PC-9 (cell line): ENCODE data around the gene RIPPLY2. TPM values are rescaled to one million over a fixed set of nuclear protein-coding genes. Genes with fewer than 3 reads are reported as not detected.

Source experiments
- BruUV-seq: library from RNA; stranded (reverse); fragments of 400-500 nt; replicated peaks from 2 replicates; lab custom pipeline; 2021; lab: Mats Ljungman, UMichigan
- CTCF ChIA-PET: fragments of 300-600 bp; sonication (Branson Sonifier 250); formaldehyde crosslinking; loops from one replicate; lab custom pipeline; 2022; ENCODE audit warnings: antibody characterized with exemption; lab: Charles Lee
- POLR2A ChIA-PET: fragments of 300-600 bp; sonication (Branson Sonifier 250); formaldehyde crosslinking; loops from one replicate; lab custom pipeline; 2022; ENCODE audit warnings: antibody characterized with exemption; ENCODE audit not compliant: unreplicated experiment; lab: Charles Lee
- DNase-seq, 2 experiments: peaks; one replicate each; pipeline versions ENCODE4 v3.0.0 to v3.0.0-alpha.2; 2015 to 2022; ENCODE audit warnings: mixed read lengths in 1 of 2
- H2AFZ ChIP-seq: fragments of 200-600 bp; sonication (generic); 2 replicates; pipeline ENCODE4 v1.8.1; 2017; ENCODE audit warnings: antibody characterized with exemption
- H3F3A ChIP-seq: fragments of 200-600 bp; sonication (generic); 2 replicates; pipeline ENCODE4 v1.8.1; 2017; ENCODE audit warnings: antibody characterized with exemption, mild to moderate bottlenecking, low read depth; ENCODE audit not compliant: insufficient read depth
- H3K27ac ChIP-seq: fragments of 200-600 bp; sonication (generic); 2 replicates; pipeline ENCODE4 v1.6.1; 2016; ENCODE audit warnings: mixed run types
- H3K27me3 ChIP-seq: fragments of 200-600 bp; sonication (generic); 2 replicates; pipeline ENCODE4 v1.6.1; 2016; ENCODE audit warnings: low read depth, mixed run types; ENCODE audit not compliant: insufficient read depth
- H3K36me3 ChIP-seq: fragments of 200-600 bp; sonication (generic); 2 replicates; pipeline ENCODE4 v1.6.1; 2016; ENCODE audit warnings: low read depth, mixed run types
- H3K4me1 ChIP-seq: fragments of 200-600 bp; sonication (generic); replicated peaks from 2 replicates; pipeline ENCODE4 v1.6.1; 2016; ENCODE audit warnings: mixed run types; ENCODE audit not compliant: insufficient read depth
- H3K4me2 ChIP-seq: fragments of 200-600 bp; sonication (generic); 2 replicates; pipeline ENCODE4 v1.6.1; 2017; ENCODE audit warnings: mixed run types
- H3K4me3 ChIP-seq: fragments of 200-600 bp; sonication (generic); 2 replicates; pipeline ENCODE4 v1.6.1; 2016; ENCODE audit warnings: mixed run types
- H3K79me2 ChIP-seq: fragments of 200-600 bp; sonication (generic); 2 replicates; pipeline ENCODE4 v1.6.1; 2017; ENCODE audit warnings: low read depth, mixed run types
- H3K9me2 ChIP-seq: fragments of 200-600 bp; sonication (generic); 2 replicates; pipeline ENCODE4 v1.8.1; 2017; ENCODE audit warnings: mild to moderate bottlenecking; ENCODE audit not compliant: insufficient read depth
- H3K9me3 ChIP-seq: fragments of 200-600 bp; sonication (generic); 2 replicates; pipeline ENCODE4 v1.8.1; 2016; ENCODE audit warnings: low read depth; ENCODE audit not compliant: insufficient read depth
- H4K20me1 ChIP-seq: fragments of 200-600 bp; sonication (generic); 2 replicates; pipeline ENCODE4 v1.8.1; 2017; ENCODE audit not compliant: insufficient read depth
- CTCF ChIP-seq: fragments of 200-600 bp; sonication (generic); conservative IDR thresholded peaks from 2 replicates; pipeline ENCODE4 v1.6.1; 2017; ENCODE audit warnings: mixed run types, antibody characterized with exemption, mild to moderate bottlenecking, moderate library complexity
- EZH2 ChIP-seq: fragments of 200-600 bp; sonication (generic); IDR thresholded peaks from 2 replicates; pipeline ENCODE4 v1.8.0; 2017; ENCODE audit warnings: antibody characterized with exemption, low read depth
- intact Hi-C: fragments of 100-400 bp; cut with micrococcal nuclease; formaldehyde crosslinking; loops from one replicate; pipeline ENCODE4 v1.10.0; 2022; ENCODE audit not compliant: unreplicated experiment
- total RNA-seq: library from RNA; stranded (reverse); gene quantifications from 2 replicates; pipeline ENCODE4 v1.2.3, GENCODE V29; 2021

RIPPLY2 gene
- total RNA-seq, 1 experiment from 2014 or later, result not detected

GRCh38 chr6:83827050-83827449, 26.1 kb upstream of the RIPPLY2 start:
- no peak for DNase-seq
- no peaks in the 10 kb centered on the region for H3K79me2 ChIP-seq
- TF ChIP-seq CTCF (no peak), EZH2 (no peak)
- no peak overlapping the region for H3K27ac ChIP-seq
- no peaks in the 10 kb centered on the region for H3K9me3 ChIP-seq
- intact Hi-C loops, result no loop called here
- POLR2A ChIA-PET, result no interaction called here
- H3K36me3 ChIP-seq, result no peaks in the 10 kb centered on the region
- BruUV-seq, result no TSS peak
- no peak overlapping the region for H3K4me2 ChIP-seq
- CTCF ChIA-PET, result no interaction called here
- no peaks in the 10 kb centered on the region for H3K9me2 ChIP-seq
- no peak overlapping the region for H2AFZ ChIP-seq
- no peak overlapping the region for H3K4me3 ChIP-seq
- H4K20me1 ChIP-seq, result no peaks in the 10 kb centered on the region
- peaks cover 14% of the 10 kb centered on the region for H3K4me1 ChIP-seq
- no peaks in the 10 kb centered on the region for H3F3A ChIP-seq
- no peaks in the 10 kb centered on the region for H3K27me3 ChIP-seq

GRCh38 chr6:83838727-83839126, 14.4 kb upstream of the RIPPLY2 start:
- Histone ChIP-seq H3K79me2 (no peaks in the 10 kb centered on the region), H3K9me3 (no peaks in the 10 kb centered on the region), H3K27ac (no peak overlapping the region), H3K4me1 (no peaks in the 10 kb centered on the region), H3K4me2 (no peak overlapping the region), H3K9me2 (no peaks in the 10 kb centered on the region; the same call in 1 of the 2 replicates), H3K36me3 (no peaks in the 10 kb centered on the region), H2AFZ (no peak overlapping the region), H3K27me3 (no peaks in the 10 kb centered on the region), H3F3A (no peaks in the 10 kb centered on the region), H3K4me3 (no peak overlapping the region), H4K20me1 (no peaks in the 10 kb centered on the region)
- no TSS peak for BruUV-seq
- POLR2A ChIA-PET, result no interaction called here
- CTCF ChIA-PET, result no interaction called here
- TF ChIP-seq CTCF (no peak), EZH2 (no peak)
- intact Hi-C loops, result no loop called here
- no peak for DNase-seq

- no TSS peak for BruUV-seq
- Histone ChIP-seq H3K9me3 (no peaks in the 10 kb centered on the region), H3K36me3 (no peaks in the 10 kb centered on the region), H3K79me2 (no peaks in the 10 kb centered on the region), H3K9me2 (no peaks in the 10 kb centered on the region; the same call in 1 of the 2 replicates), H4K20me1 (no peaks in the 10 kb centered on the region), H2AFZ (no peak overlapping the region), H3K4me3 (no peak overlapping the region), H3F3A (no peaks in the 10 kb centered on the region), H3K4me1 (no peaks in the 10 kb centered on the region), H3K4me2 (no peak overlapping the region), H3K27ac (no peak overlapping the region), H3K27me3 (no peaks in the 10 kb centered on the region)
- POLR2A ChIA-PET, result no interaction called here
- intact Hi-C loops, result no loop called here
- DNase-seq, result no peak
- CTCF ChIA-PET, result no interaction called here
- TF ChIP-seq CTCF (no peak), EZH2 (no peak)
Measured at GRCh38 chr6:83844170-83844569, 9.0 kb upstream of the RIPPLY2 start.
